GM18858 (cell line): Measurements from ENCODE around the gene NPY4R2.
"Not testable (repeated sequence)": the region's sequence is repeated elsewhere in the genome, so short reads cannot be mapped to it uniquely, and the experiment has no call there.

Experiments
- ATAC-seq: cut with Tn5 transposase; IDR thresholded peaks from one replicate; pipeline ENCODE4 v1.9.1; 2021; ENCODE audit not compliant: unreplicated experiment

NPY4R2 gene, protein sequence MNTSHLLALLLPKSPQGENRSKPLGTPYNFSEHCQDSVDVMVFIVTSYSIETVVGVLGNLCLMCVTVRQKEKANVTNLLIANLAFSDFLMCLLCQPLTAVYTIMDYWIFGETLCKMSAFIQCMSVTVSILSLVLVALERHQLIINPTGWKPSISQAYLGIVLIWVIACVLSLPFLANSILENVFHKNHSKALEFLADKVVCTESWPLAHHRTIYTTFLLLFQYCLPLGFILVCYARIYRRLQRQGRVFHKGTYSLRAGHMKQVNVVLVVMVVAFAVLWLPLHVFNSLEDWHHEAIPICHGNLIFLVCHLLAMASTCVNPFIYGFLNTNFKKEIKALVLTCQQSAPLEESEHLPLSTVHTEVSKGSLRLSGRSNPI

DNA sequence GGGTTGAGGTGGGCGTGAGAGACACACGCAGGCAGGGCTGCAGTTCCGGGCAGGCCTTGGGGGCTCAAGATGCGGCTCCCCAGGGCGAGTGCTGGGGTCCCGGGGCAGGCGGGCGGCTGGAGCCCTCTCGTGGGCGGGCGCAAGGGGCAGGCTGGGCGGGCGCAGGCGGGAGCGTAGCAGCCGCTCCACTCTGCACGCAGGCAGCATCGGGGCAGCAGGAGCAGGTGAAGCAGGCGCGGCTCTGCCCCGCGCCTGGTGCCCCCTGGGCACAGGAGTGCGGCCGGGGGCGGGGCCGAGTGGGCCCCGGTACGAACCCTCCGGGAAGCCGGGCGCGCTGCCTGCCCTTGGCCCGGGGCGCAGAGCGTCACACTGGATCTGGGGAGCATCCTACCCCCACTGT, at the start of gene NPY4R2:
Gene NPY4R2, plus strand, starts transcription at position 188 of the 400 bp plus-strand sequence. CDS start 3,326 bp downstream, outside the sequence.
- ATAC-seq = not testable (repeated sequence)

DNA sequence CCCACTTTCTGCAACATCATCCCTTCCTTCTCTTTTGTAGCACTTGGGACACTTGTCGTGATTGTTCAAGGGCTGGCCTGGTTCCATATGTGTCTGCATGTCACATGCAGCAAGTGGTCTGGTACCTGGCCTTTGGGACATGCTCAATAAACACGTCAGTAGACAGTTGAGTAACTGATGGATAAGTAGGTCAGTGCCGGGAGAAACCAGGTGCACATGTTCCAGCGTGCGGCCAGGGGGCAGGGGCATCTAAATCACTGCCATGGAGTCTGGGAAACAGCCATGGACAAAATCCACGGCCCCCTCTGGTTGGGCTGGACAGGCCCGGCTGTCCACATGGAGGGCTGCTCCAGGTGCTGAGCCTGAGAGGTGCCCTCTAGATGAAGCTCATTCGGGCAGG, 47.6 kb upstream of the NPY4R2 start:
- not testable (repeated sequence) for ATAC-seq

DNA sequence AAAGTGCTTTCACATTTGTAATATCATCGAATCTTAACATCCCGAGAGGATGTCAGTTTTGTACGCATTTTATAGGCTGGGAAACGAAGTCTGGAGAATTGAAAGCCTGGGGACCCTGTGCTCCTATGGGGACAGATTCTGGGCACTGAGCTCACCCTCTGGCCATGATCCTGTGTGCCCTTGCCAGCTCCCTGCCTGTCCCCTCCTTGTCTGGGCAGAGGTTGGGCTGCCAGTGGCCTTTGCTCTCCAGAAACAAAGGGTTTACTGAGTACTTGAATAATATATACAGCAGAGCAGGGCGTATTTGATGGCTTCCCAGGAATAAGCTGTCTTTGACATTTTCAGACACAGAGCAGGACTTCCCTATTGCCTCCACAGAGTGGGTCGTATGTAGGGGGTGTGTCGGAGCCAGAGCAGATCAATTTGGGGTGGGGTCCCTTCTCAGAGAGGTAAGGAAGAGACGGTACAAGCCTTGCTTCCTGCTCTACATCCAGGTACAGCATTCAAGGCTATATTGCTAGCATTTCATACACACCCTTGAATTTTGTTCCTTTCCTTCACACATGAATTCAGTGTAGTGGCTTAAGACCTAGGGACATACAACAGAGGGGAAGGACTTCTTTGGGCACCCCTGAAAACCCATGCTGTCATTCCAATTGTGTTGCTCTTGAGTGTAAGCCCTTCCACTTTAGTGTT, 46.8 kb upstream of the NPY4R2 start:
- ATAC-seq = not testable (repeated sequence)

DNA sequence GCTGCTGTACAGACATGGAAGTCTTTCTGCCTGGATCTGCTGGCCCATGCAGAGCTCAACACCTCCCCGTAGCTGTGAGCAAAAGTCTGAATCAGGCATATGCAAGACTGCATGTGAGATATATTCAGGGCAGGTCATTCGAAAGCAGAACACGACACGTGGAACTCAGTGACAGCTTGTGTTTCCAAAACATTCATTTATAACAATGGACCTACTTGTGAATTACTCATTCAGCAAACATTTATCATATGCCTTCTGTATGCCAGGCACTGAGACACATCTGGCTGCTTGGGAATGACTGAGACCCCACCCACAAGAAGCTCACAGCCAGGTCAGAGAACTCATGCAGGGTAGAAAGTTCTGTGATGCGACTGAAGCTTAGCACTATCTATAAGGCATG, 46.2 kb upstream of the NPY4R2 start:
- ATAC-seq = not testable (repeated sequence)

DNA sequence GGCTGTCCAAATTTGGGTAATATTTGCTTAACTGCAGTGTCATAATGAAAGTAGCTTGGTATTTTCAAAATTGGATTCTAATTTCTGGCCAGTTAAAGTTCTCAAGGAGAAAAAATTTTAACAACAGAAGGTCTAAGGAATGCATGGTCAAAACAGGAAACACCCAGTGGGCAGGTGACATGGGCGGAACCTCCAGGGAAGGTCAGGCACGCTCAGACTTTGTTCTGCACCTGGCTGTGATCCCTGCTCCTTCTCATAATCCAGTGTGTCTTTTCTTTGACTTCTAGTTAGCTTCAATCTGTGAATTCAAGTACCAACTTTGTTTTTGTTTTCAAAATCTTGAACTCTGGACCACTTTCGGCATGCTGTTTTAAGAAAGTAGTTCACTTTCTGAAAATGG, 34.2 kb upstream of the NPY4R2 start:
- ATAC-seq = not testable (repeated sequence)

DNA sequence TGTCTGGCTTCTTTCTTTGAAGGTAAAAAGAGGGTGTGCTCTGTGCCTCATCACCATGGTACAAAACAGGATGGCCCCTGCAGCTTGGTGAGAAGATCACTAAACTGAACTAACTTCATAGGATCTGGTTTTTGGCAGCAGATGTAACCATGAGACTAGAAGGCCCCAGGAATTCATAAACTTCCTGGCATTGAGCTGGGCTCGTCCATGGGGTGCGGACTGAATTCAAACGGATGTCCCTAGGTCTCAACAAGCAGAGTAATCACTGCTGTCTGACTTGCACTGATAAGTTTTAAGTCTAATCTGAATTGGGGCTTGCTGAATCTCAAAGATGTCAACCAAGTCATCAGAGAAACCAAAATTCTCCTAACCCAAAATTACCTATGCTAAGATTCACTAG, 33.5 kb upstream of the NPY4R2 start:
- not testable (repeated sequence) for ATAC-seq

DNA sequence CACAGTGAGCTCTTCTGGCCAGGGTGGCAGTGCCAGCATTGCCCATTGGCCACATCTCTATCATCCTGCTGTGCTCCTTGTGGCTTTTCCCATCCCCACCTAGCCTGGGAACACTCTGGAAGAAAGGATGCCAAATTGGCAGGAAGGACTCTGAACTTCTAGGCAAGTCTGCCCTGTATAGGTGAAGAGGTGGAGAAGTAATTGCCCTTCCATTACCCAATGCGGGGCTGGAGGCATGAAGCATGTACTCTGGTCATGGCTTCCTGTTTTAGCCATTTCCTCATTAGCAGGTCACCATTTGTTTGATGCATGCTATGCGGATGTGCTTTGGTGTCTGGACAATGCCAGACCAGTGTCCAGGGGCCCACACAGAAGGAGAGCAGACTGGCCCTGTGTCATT, 32.1 kb upstream of the NPY4R2 start:
- ATAC-seq = not testable (repeated sequence)

DNA sequence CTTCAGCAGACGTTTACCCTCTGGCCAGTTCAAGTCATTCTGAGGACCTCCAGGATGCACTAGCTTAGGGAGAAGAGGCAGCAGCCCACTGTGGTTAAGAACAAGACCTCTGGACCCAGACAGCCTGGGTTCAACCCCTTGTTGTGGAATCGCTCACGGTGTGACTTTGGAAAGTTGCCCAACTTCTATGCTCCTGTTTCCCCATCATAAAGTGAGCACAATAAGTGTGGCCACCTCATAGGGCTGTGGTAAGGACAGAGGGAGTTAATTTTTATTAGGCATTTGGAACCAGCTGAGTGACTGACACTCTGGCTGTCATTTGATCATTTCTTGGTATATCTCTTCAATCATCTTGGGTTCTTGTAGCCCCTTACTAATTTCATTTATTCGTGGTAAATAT, 31.6 kb upstream of the NPY4R2 start:
- not testable (repeated sequence) for ATAC-seq

DNA sequence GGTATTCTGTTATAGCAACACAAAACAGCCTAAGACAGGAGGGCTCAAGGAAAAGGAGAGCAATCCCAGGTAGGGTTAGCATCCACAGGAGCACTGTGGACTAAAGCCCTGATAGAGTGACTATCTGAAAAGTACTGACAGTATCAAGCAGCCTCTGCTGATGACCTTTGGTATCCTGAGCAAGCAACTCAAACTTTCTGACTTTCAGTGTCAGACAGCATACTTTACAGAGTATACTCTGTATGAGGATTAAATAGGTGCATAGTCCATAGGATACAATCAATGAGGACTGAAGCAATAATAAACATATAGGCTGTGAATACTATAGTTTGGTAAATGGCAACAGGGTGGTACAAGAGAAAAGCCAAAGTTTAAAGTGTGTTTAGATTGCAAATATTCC, 27.7 kb upstream of the NPY4R2 start:
- not testable (repeated sequence) for ATAC-seq

DNA sequence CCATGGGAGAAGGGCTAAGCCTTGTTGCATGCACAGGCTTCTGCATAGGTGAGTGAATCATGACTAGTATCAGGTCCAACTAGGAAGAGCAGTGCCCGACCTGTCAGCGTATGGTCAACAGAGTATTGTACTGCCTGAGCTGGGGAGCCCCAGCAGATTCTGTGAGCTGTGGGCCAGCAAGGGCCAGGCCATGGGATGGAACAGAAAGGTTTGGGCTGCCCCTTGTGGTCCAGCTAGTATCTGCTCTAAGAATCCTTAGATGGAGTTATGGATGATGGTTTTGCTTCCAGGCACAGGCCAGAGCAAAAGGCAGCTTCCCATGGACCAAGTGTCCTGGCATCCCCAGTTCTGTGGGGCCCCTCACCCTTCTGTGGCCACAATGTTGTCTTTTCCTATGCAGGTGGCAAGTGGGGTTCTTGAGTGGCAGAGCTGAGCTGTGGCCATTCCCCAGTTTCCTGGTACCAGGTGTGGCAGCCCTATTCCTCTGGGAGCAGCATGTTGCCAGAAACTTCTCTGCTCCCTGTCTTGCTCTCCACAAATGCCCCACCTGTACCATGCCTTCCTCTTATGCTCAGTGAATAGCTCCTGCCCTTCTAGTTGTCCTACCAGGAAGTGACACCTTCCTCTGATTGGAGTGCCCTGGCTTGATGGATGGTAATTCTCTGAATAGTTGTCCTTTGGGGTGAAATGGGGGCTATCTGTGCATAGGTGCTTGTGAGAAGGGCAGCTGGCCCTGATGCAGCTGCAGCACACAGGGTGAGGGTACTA, 25.8 kb upstream of the NPY4R2 start:
- not testable (repeated sequence) for ATAC-seq

DNA sequence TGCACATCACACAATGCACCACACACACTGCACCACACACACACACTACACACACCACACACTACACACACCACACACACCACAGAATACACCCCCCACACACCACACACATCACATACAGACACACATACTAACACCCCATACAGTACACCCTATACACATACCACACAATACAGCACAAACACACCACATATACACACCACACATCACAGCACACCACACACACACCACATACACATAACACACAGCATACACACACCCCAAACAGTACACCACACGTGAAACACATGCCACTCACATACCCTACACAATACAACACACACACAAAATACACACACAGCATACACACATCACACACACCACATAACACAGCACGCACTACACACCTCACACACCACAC, 23.9 kb upstream of the NPY4R2 start:
- ATAC-seq = not testable (repeated sequence)

DNA sequence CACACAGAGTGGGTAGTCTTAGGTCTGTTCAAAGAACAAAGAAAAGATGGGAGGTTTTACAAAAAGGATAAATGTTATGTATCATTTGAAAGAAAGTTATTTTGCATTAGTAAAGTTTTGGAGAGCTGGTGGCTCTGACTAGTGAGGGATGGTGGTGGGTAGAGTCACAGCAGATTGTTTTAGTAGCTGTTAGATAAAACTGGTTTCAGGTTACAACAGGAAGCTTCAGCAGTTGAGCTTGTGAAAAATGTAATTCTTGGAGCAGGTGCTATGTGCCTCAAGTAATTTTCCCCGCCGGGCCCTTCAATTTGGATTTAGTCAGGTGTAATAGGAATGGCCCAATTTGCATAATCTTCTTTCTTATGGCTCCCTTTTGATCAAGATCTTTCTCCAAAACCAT, 20.6 kb upstream of the NPY4R2 start:
- ATAC-seq = not testable (repeated sequence)

DNA sequence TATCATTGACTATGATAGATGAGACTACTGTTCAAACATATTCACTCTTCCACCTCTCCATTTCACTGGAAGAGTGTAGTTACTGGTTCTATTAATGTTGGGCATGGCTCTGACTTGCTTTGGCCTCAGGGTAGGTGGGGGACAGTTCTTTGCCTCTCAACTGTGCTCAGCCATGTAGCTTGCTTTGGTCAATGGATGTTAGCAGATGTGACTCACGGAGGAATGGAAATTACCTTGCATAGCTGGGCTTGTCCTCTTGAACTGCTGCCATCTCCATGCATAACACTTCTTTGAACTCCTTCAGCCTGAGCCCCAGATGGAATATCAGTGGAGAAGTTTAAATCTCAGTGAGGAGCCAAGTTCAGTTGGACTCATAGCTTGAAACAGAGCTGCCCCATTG, 9.1 kb upstream of the NPY4R2 start:
- not testable (repeated sequence) for ATAC-seq

DNA sequence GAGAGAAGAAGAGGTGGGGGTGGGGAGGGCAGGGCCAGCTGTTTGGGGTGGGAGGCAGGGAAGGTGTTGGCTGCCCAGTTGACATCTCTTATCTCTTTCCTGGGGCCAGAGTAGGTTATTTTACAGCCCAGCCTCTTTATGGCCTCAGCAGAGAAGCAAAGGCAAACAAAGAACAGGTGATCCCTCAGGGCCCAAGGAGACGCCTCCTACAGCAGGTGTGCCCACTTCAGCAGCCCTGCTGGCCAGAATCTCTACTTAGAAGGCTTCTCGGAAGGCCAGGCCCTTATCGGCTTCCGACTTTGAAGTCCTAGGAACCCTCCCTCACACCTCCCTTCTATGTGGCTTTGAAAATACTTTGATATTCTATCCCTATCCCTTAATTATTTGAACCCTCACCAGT, 8.0 kb upstream of the NPY4R2 start:
- not testable (repeated sequence) for ATAC-seq

DNA sequence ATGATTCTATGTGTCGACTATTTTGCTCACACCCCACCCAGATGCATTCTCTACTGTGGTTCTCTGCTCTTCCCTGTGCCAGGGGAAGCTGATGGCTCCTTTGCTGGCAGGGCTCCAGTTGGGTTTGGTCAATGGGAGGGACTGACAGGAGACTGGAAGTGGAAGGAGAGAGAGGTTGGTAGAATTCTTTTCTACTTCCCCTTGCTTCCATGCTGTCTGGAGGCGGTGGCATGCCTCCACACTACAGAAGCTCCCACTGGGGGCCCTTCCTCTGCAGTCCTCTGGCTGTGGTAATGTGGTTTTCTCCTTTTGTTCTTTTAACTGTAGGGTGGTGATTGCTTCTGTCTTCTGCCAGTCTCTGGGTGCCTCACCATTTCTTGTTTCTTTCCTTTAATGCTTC, 4.4 kb upstream of the NPY4R2 start:
- ATAC-seq = not testable (repeated sequence)

DNA sequence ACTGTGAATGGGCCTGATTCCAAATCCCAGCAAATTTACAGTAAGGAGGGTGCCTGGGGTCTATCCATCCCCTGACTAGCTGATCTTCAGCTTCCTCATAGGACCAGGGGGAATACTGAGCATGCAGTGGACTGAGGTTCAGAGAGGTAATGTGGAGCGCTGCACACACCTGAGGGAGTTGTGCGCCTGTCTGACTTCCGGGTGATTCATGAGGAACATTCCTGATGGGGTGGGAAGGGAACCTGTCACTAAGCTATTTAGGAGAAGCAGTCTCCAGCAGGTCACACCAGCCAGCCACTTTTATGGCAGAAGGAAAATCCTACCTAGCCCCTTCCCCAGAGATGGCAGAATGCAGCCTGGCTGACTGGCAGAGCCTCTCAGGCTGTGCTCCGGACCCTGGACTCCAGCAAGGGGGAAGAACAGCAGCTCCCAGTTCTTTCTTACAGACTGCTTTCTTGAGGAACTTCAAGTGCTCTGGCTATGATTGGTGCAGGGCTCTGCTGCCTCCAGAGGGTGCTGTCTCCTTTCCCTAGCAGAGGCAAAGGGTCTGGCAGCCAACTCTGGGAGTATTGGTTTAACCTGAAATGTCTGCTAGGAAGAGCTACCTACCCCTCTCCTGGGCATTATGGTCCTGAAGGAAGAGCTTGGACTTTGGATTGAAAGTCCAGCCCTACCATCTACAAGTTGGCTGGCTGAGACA, 2.5 kb upstream of the NPY4R2 start:
- not testable (repeated sequence) for ATAC-seq

DNA sequence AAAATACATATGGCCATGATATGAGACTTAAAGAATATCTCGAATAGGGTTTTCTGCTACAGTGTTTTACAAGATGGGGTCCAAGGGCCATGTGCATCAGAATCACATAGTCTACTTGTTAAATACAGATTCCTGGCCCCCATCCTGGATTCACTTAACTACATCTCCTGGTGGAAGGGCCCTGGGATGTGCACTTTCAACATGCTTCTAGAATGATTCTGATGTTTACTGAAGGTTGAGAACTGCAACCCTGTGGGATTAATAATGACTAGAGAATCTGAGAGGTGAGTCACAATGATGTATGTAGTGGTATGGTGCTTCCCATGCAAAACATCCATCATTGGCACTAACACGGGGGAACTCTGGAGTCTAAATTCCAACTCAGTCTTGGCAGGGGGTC, 2.1 kb downstream of the NPY4R2 start:
- not testable (repeated sequence) for ATAC-seq

DNA sequence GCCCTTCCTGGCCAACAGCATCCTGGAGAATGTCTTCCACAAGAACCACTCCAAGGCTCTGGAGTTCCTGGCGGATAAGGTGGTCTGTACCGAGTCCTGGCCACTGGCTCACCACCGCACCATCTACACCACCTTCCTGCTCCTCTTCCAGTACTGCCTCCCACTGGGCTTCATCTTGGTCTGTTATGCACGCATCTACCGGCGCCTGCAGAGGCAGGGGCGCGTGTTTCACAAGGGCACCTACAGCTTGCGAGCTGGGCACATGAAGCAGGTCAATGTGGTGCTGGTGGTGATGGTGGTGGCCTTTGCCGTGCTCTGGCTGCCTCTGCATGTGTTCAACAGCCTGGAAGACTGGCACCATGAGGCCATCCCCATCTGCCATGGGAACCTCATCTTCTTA, 4.0 kb downstream of the NPY4R2 start:
- not testable (repeated sequence) for ATAC-seq

DNA sequence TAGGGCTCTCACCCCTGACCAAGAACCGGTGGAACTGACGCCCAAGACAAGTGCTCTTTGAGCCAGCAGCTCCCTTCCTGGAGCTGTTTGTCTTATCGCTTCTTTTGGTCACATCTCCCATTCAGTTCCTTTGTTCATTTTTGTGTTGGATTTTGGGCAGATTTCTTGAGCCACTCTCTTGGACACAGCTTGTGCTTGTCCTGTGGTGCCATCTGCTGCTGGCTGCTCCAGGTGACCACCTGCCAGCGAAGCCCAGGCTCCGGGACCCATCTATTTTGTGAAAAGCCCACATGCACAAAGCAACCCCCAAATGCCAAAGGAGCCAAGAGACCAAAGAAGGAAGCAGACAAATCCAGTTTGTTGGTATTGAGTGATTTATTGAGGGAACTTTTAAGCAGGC, 6.2 kb downstream of the NPY4R2 start:
- ATAC-seq = not testable (repeated sequence)

DNA sequence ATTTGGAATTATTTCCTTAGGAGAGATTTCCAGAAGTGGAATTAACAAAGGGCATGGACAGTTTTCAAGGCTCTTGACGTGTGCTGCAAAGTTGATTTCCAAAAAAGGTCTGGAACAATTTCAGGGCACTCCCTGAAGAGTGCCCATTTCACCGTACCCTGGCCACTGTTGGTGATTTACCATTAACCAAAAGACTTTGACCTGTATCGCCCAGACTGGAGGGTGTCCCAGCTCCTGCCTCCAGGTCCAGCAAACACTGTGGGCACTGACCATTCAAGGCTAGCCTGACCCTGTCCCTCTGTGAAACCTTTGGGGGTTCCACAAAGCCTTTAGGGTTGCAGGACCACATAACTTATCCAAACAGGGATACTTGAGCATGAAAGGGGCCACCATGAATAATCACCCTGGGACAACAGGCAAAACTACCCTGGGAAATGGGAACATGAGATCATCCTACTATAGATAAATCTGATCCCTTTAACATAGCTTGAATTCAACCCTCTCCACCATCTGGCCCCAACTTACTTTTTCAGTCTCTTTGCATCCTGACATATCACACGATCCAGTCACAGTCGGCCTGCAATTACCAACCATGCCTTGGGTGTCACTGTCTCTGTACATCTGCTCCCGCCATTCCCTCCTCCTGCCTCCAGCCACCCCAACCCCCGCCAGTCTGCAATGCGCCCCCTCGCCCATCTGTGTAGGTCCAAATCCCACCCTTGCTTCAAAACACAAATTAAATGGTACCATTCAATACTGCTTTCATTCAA, 8.9 kb downstream of the NPY4R2 start:
- ATAC-seq = not testable (repeated sequence)
